ENCODE measurements around the gene TNIP2. TPM values are rescaled to one million over a fixed set of nuclear protein-coding genes. Genes with fewer than 3 reads are reported as not detected.

TNIP2 gene
- total RNA-seq, 1 experiment from 2014 or later: 56.5 TPM

DNA sequence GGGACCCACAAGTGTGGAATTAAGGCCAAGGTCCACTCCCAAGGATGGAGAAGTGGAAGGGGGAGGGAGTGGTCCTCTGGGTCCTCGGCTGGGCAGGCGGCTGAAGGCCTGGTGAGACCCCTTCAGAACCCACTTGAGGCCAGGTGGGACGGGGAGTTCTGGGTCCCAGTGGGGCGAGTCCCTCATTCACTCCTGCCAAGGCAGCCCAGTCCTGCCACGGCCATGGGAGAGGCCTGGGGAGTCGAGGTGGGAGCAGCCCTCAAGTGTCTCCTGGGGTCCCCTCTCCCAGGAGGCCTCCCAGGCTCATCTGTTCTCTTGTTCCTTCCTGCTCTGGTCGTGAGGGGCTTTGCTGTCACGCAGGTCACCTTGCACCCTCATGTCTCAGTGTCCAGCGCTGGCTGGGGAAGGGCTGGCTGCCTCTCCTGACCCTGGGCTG, 30.7 kb upstream of the TNIP2 start:
- H3K4me3 ChIP-seq (ENCODE audit: low read length): no peak overlapping the region
- no peak overlapping the region for H3K4me2 ChIP-seq (ENCODE audit: low read length)
- H3K9me2 ChIP-seq (replicated peaks; ENCODE audit: low read length): no peaks in the 10 kb centered on the region
- no peak overlapping the region for H2AFZ ChIP-seq (ENCODE audit: low read length)
- H3K9ac ChIP-seq (ENCODE audit: low read length): no peak overlapping the region
- no peak overlapping the region for H3K27ac ChIP-seq (ENCODE audit: low read length)
- TF ChIP-seq EZH2phosphoT487 (IDR thresholded peaks at IDR 0.05; ENCODE audit: borderline replicate concordance, low read length) (no peak), EZH2 (IDR thresholded peaks at IDR 0.05; ENCODE audit: low read length, unreplicated experiment) (no peak)
- TF ChIP-seq, protein P1, sequence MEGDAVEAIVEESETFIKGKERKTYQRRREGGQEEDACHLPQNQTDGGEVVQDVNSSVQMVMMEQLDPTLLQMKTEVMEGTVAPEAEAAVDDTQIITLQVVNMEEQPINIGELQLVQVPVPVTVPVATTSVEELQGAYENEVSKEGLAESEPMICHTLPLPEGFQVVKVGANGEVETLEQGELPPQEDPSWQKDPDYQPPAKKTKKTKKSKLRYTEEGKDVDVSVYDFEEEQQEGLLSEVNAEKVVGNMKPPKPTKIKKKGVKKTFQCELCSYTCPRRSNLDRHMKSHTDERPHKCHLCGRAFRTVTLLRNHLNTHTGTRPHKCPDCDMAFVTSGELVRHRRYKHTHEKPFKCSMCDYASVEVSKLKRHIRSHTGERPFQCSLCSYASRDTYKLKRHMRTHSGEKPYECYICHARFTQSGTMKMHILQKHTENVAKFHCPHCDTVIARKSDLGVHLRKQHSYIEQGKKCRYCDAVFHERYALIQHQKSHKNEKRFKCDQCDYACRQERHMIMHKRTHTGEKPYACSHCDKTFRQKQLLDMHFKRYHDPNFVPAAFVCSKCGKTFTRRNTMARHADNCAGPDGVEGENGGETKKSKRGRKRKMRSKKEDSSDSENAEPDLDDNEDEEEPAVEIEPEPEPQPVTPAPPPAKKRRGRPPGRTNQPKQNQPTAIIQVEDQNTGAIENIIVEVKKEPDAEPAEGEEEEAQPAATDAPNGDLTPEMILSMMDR (conservative IDR thresholded peaks at IDR 0.05; ENCODE audit: low read depth, low read length): no peak
- H3K9me3 ChIP-seq (ENCODE audit: low read length): no peaks in the 10 kb centered on the region
- ChIA-PET CTCF (no interaction called here), POLR2A (ENCODE audit: unreplicated experiment) (no interaction called here)
- no peaks in the 10 kb centered on the region for H3K4me1 ChIP-seq (ENCODE audit: insufficient read depth, low read length)
- BruUV-seq (replicated peaks): no TSS peak
- ATAC-seq (no peak), DNase-seq (no peak)
- H3K79me2 ChIP-seq (ENCODE audit: low read length): no peaks in the 10 kb centered on the region
- no peaks in the 10 kb centered on the region for H3F3A ChIP-seq (ENCODE audit: low read length, unreplicated experiment)
- H3K36me3 ChIP-seq (ENCODE audit: low read depth, low read length): no peaks in the 10 kb centered on the region
- H4K20me1 ChIP-seq (ENCODE audit: low read length): no peaks in the 10 kb centered on the region
- no peaks in the 10 kb centered on the region for H3K27me3 ChIP-seq (ENCODE audit: low read length)
- intact Hi-C loops (cut with micrococcal nuclease): no loop called here

DNA sequence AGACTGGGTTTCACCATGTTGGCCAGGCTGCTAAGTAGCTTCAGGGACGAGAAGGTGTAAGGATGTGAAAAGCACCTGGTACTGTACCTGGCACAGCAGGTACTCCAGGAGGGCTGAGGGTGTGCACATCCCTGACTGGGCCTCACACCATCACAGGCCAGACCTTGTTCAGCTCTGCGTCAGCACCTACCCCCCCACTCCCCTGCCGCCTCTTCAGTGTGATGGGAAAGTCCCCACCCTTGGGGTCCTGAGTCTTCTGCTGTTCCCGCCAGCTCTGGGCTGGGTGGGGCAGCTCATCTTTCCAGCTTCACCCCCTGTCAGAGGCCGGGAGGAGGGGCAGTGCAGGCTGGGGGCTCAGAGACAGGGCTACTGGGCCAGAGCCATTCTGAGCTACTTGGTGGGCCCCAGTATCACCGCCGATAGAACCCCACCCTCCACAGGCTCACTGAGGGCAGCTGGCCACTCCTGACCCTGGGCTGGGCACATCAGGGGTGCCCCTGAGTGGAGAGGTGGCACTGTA, 30.1 kb upstream of the TNIP2 start:
- no peaks in the 10 kb centered on the region for H3K4me1 ChIP-seq (ENCODE audit: insufficient read depth, low read length)
- intact Hi-C loops (cut with micrococcal nuclease): no loop called here
- H3K9ac ChIP-seq (ENCODE audit: low read length): no peak overlapping the region
- DNase-seq: no peak
- H4K20me1 ChIP-seq (ENCODE audit: low read length): no peaks in the 10 kb centered on the region
- ChIA-PET POLR2A (ENCODE audit: unreplicated experiment) (no interaction called here), CTCF (no interaction called here)
- no peak for TF ChIP-seq EZH2 (IDR thresholded peaks at IDR 0.05; ENCODE audit: low read length, unreplicated experiment)
- TF ChIP-seq EZH2phosphoT487 (IDR thresholded peaks at IDR 0.05; ENCODE audit: borderline replicate concordance, low read length): no peak
- TF ChIP-seq, protein P1 (conservative IDR thresholded peaks at IDR 0.05; ENCODE audit: low read depth, low read length): no peak
- H3K9me2 ChIP-seq (replicated peaks; ENCODE audit: low read length): no peaks in the 10 kb centered on the region
- no peak overlapping the region for H3K4me3 ChIP-seq (ENCODE audit: low read length)
- ATAC-seq: no peak
- H2AFZ ChIP-seq (ENCODE audit: low read length): no peak overlapping the region
- no peak overlapping the region for H3K27ac ChIP-seq (ENCODE audit: low read length)
- no peak overlapping the region for H3K4me2 ChIP-seq (ENCODE audit: low read length)
- no peaks in the 10 kb centered on the region for H3K79me2 ChIP-seq (ENCODE audit: low read length)
- no TSS peak for BruUV-seq (replicated peaks)
- no peaks in the 10 kb centered on the region for H3K9me3 ChIP-seq (ENCODE audit: low read length)
- no peaks in the 10 kb centered on the region for H3K27me3 ChIP-seq (ENCODE audit: low read length)
- H3K36me3 ChIP-seq (ENCODE audit: low read depth, low read length): no peaks in the 10 kb centered on the region
- H3F3A ChIP-seq (ENCODE audit: low read length, unreplicated experiment): no peaks in the 10 kb centered on the region

DNA sequence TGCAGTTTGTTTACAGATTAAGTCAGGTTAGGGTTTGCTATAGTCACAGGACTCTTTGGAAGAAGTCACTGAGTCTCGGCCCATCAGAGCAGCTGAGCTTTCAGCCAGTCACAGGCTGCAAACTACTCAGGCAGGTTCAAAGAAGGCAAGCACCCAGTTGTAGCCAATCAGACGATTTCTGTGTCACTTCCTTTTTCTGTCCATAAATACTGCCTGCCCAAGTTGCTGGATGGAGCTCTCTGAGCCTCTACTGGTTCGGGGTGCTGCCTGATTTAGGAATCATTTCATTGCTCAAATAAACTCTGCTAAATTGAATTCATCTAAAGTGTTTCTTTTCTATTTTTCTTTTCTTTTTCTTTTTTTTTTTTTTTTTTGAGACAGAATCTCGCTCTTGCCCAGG, 29.5 kb upstream of the TNIP2 start:
- Histone ChIP-seq H2AFZ (ENCODE audit: low read length) (no peak overlapping the region), H3K9ac (ENCODE audit: low read length) (no peak overlapping the region), H4K20me1 (ENCODE audit: low read length) (no peaks in the 10 kb centered on the region), H3K27me3 (ENCODE audit: low read length) (no peaks in the 10 kb centered on the region), H3K79me2 (ENCODE audit: low read length) (no peaks in the 10 kb centered on the region), H3K9me2 (replicated peaks; ENCODE audit: low read length) (no peaks in the 10 kb centered on the region), H3F3A (ENCODE audit: low read length, unreplicated experiment) (no peaks in the 10 kb centered on the region), H3K4me1 (ENCODE audit: insufficient read depth, low read length) (no peaks in the 10 kb centered on the region), H3K9me3 (ENCODE audit: low read length) (no peaks in the 10 kb centered on the region), H3K4me3 (ENCODE audit: low read length) (no peak overlapping the region), H3K36me3 (ENCODE audit: low read depth, low read length) (no peaks in the 10 kb centered on the region), H3K4me2 (ENCODE audit: low read length) (no peak overlapping the region), H3K27ac (ENCODE audit: low read length) (no peak overlapping the region)
- BruUV-seq (replicated peaks): no TSS peak
- no peak for TF ChIP-seq EZH2phosphoT487 (IDR thresholded peaks at IDR 0.05; ENCODE audit: borderline replicate concordance, low read length)
- intact Hi-C loops (cut with micrococcal nuclease): no loop called here
- ChIA-PET POLR2A (ENCODE audit: unreplicated experiment) (interaction anchor here (0.7 kb wide), 1 partner anchor 94 kb away, joined by 3 read pairs; no protein-coding TSS in a partner anchor), CTCF (no interaction called here)
- ATAC-seq: no peak
- no peak for DNase-seq
